ENCODE data around the gene VAV2. TPM values are rescaled to one million over a fixed set of nuclear protein-coding genes. Genes with fewer than 3 reads are reported as not detected.

The VAV2 gene
- 5.4 TPM for total RNA-seq
- polyA plus RNA-seq: 9.8 TPM
- long read RNA-seq, donor 1: 0 reads
- long read RNA-seq, donor 2: 0 reads
- long read RNA-seq, donor 3, full-length matches to known transcripts: 1 of 1 reads
- long read RNA-seq, donor 3, partial matches to known transcripts: 0 of 1 reads
- long read RNA-seq, donor 3, other reads (novel, unspliced or antisense): 0 of 1 reads
- long read RNA-seq, donor 4: 0 reads
- long read RNA-seq, donor 5: 0 reads
- long read RNA-seq, donor 6: 0 reads
- long read RNA-seq, donor 7: 0 reads
- long read RNA-seq, donor 8: 0 reads
- long read RNA-seq, donor 9: 0 reads
- long read RNA-seq, donor 10: 0 reads

- H3K4me3 ChIP-seq (ENCODE audit: low read length in 2 of 2): peak within 1 kb of the TSS; percentile 71 to 85
- H3K9me3 ChIP-seq (ENCODE audit: control insufficient read depth in 2 of 2, insufficient read depth in 1 of 2, low read length in 1 of 2): no peaks in the 10 kb centered on the region
- H3K27ac ChIP-seq (ENCODE audit: low read depth in 1 of 2, low read length in 1 of 2): peak within 1 kb of the TSS; percentile 37 to 81
- peaks cover 34 to 48% of the 10 kb centered on the region in 2 donors for H3K27me3 ChIP-seq (ENCODE audit: control insufficient read depth in 2 of 2, insufficient read depth in 1 of 2, low read length in 1 of 2)
- no peaks in the 10 kb centered on the region for H3K36me3 ChIP-seq (ENCODE audit: control insufficient read depth in 2 of 2, insufficient read depth in 2 of 2, low read length in 1 of 2)
- H3K4me1 ChIP-seq (ENCODE audit: control insufficient read depth in 2 of 2, insufficient read depth in 2 of 2, low read length in 2 of 2): peaks cover 15 to 19% of the 10 kb centered on the region in 2 donors
- peak in 5 of 9 donors; percentile 10 to 54 (median 32) for DNase-seq (ENCODE audit: low read depth in 6 of 9, low spot score in 9 of 9)
- under 1% methylated on average over 124 of the region's 124 CpGs for WGBS
These were observed at the start of gene VAV2 for GRCh38 chr9:133991964-133992779. Gene VAV2, minus strand, starts transcription at chr9:133992324. Its CDS starts 46 bp downstream, at chr9:133992278.

- Histone ChIP-seq H3K36me3 (ENCODE audit: control insufficient read depth in 2 of 2, insufficient read depth in 2 of 2, low read length in 1 of 2) (peaks cover 78% of the 10 kb centered on the region in 2 donors), H3K27ac (ENCODE audit: low read depth in 1 of 2, low read length in 1 of 2) (no peak overlapping the region), H3K4me1 (ENCODE audit: control insufficient read depth in 2 of 2, insufficient read depth in 2 of 2, low read length in 2 of 2) (no peaks in the 10 kb centered on the region), H3K4me3 (ENCODE audit: low read length in 2 of 2) (no peak overlapping the region), H3K9me3 (ENCODE audit: control insufficient read depth in 2 of 2, insufficient read depth in 1 of 2, low read length in 1 of 2) (peaks cover 0 to 4% of the 10 kb centered on the region in 2 donors), H3K27me3 (ENCODE audit: control insufficient read depth in 2 of 2, insufficient read depth in 1 of 2, low read length in 1 of 2) (no peaks in the 10 kb centered on the region)
- DNase-seq (ENCODE audit: low read depth in 6 of 9, low spot score in 9 of 9): no peak
- WGBS: 97% methylated on average over 16 of the region's 16 CpGs
These were observed 49.5 kb upstream of the VAV2 start for GRCh38 chr9:134041649-134041962.

GRCh38 chr9:134040781-134041648 lies 48.9 kb upstream of the VAV2 start:
- no peaks in the 10 kb centered on the region for H3K27me3 ChIP-seq (ENCODE audit: control insufficient read depth in 2 of 2, insufficient read depth in 1 of 2, low read length in 1 of 2)
- H3K9me3 ChIP-seq (ENCODE audit: control insufficient read depth in 2 of 2, insufficient read depth in 1 of 2, low read length in 1 of 2): peaks cover 0 to 4% of the 10 kb centered on the region in 2 donors
- H3K4me3 ChIP-seq (ENCODE audit: low read length in 2 of 2): no peak overlapping the region
- H3K36me3 ChIP-seq (ENCODE audit: control insufficient read depth in 2 of 2, insufficient read depth in 2 of 2, low read length in 1 of 2): peaks cover 76 to 78% of the 10 kb centered on the region in 2 donors
- no peak overlapping the region for H3K27ac ChIP-seq (ENCODE audit: low read depth in 1 of 2, low read length in 1 of 2)
- no peak for DNase-seq (ENCODE audit: low read depth in 6 of 9, low spot score in 9 of 9)
- 94% methylated on average over 21 of the region's 21 CpGs for WGBS
- H3K4me1 ChIP-seq (ENCODE audit: control insufficient read depth in 2 of 2, insufficient read depth in 2 of 2, low read length in 2 of 2): no peaks in the 10 kb centered on the region

- Histone ChIP-seq H3K4me1 (ENCODE audit: control insufficient read depth in 2 of 2, insufficient read depth in 2 of 2, low read length in 2 of 2) (no peaks in the 10 kb centered on the region), H3K4me3 (ENCODE audit: low read length in 2 of 2) (no peak overlapping the region), H3K27ac (ENCODE audit: low read depth in 1 of 2, low read length in 1 of 2) (no peak overlapping the region), H3K36me3 (ENCODE audit: control insufficient read depth in 2 of 2, insufficient read depth in 2 of 2, low read length in 1 of 2) (peaks cover 76 to 78% of the 10 kb centered on the region in 2 donors), H3K9me3 (ENCODE audit: control insufficient read depth in 2 of 2, insufficient read depth in 1 of 2, low read length in 1 of 2) (peaks cover 0 to 4% of the 10 kb centered on the region in 2 donors), H3K27me3 (ENCODE audit: control insufficient read depth in 2 of 2, insufficient read depth in 1 of 2, low read length in 1 of 2) (no peaks in the 10 kb centered on the region)
- WGBS: 95% methylated on average over 17 of the region's 17 CpGs
- DNase-seq (ENCODE audit: low read depth in 6 of 9, low spot score in 9 of 9): no peak
These were observed 48.0 kb upstream of the VAV2 start for GRCh38 chr9:134040176-134040565.

GRCh38 chr9:134039386-134040175 lies 47.5 kb upstream of the VAV2 start:
- DNase-seq (ENCODE audit: low read depth in 6 of 9, low spot score in 9 of 9): no peak
- H3K27me3 ChIP-seq (ENCODE audit: control insufficient read depth in 2 of 2, insufficient read depth in 1 of 2, low read length in 1 of 2): no peaks in the 10 kb centered on the region
- H3K4me1 ChIP-seq (ENCODE audit: control insufficient read depth in 2 of 2, insufficient read depth in 2 of 2, low read length in 2 of 2): no peaks in the 10 kb centered on the region
- H3K36me3 ChIP-seq (ENCODE audit: control insufficient read depth in 2 of 2, insufficient read depth in 2 of 2, low read length in 1 of 2): peaks cover 76 to 78% of the 10 kb centered on the region in 2 donors
- H3K4me3 ChIP-seq (ENCODE audit: low read length in 2 of 2): no peak overlapping the region
- peaks cover 0 to 4% of the 10 kb centered on the region in 2 donors for H3K9me3 ChIP-seq (ENCODE audit: control insufficient read depth in 2 of 2, insufficient read depth in 1 of 2, low read length in 1 of 2)
- WGBS: 98% methylated on average over 20 of the region's 20 CpGs
- H3K27ac ChIP-seq (ENCODE audit: low read depth in 1 of 2, low read length in 1 of 2): no peak overlapping the region

GRCh38 chr9:134037641-134038040 lies 45.5 kb upstream of the VAV2 start:
- no peak for DNase-seq (ENCODE audit: low read depth in 6 of 9, low spot score in 9 of 9)
- Histone ChIP-seq H3K27ac (ENCODE audit: low read depth in 1 of 2, low read length in 1 of 2) (no peak overlapping the region), H3K27me3 (ENCODE audit: control insufficient read depth in 2 of 2, insufficient read depth in 1 of 2, low read length in 1 of 2) (no peaks in the 10 kb centered on the region), H3K9me3 (ENCODE audit: control insufficient read depth in 2 of 2, insufficient read depth in 1 of 2, low read length in 1 of 2) (peaks cover 2 to 4% of the 10 kb centered on the region in 2 donors), H3K36me3 (ENCODE audit: control insufficient read depth in 2 of 2, insufficient read depth in 2 of 2, low read length in 1 of 2) (peaks cover 77 to 81% of the 10 kb centered on the region in 2 donors), H3K4me3 (ENCODE audit: low read length in 2 of 2) (no peak overlapping the region), H3K4me1 (ENCODE audit: control insufficient read depth in 2 of 2, insufficient read depth in 2 of 2, low read length in 2 of 2) (no peaks in the 10 kb centered on the region)
- 96% methylated on average over 2 of the region's 2 CpGs for WGBS

GRCh38 chr9:134036130-134036529 lies 44.0 kb upstream of the VAV2 start:
- peaks cover 75 to 80% of the 10 kb centered on the region in 2 donors for H3K36me3 ChIP-seq (ENCODE audit: control insufficient read depth in 2 of 2, insufficient read depth in 2 of 2, low read length in 1 of 2)
- no peak overlapping the region for H3K4me3 ChIP-seq (ENCODE audit: low read length in 2 of 2)
- no peaks in the 10 kb centered on the region for H3K27me3 ChIP-seq (ENCODE audit: control insufficient read depth in 2 of 2, insufficient read depth in 1 of 2, low read length in 1 of 2)
- peaks cover 2 to 4% of the 10 kb centered on the region in 2 donors for H3K9me3 ChIP-seq (ENCODE audit: control insufficient read depth in 2 of 2, insufficient read depth in 1 of 2, low read length in 1 of 2)
- H3K27ac ChIP-seq (ENCODE audit: low read depth in 1 of 2, low read length in 1 of 2): no peak overlapping the region
- WGBS: 97% methylated on average over 16 of the region's 16 CpGs
- no peak for DNase-seq (ENCODE audit: low read depth in 6 of 9, low spot score in 9 of 9)
- H3K4me1 ChIP-seq (ENCODE audit: control insufficient read depth in 2 of 2, insufficient read depth in 2 of 2, low read length in 2 of 2): peaks cover 0 to 3% of the 10 kb centered on the region in 2 donors
